PC-9 (cell line): ENCODE results near the gene NFS1.
A peak's percentile ranks its signal among the peaks of the same experiment; 100 is the strongest.

Experiments used
- CTCF ChIP-seq: fragments of 200-600 bp; sonication (generic); conservative IDR thresholded peaks from 2 replicates; pipeline ENCODE4 v1.6.1; 2017; ENCODE audit warnings: mixed run types, antibody characterized with exemption, mild to moderate bottlenecking, moderate library complexity
- EZH2 ChIP-seq: fragments of 200-600 bp; sonication (generic); IDR thresholded peaks from 2 replicates; pipeline ENCODE4 v1.8.0; 2017; ENCODE audit warnings: antibody characterized with exemption, low read depth

- TF ChIP-seq CTCF: peak; percentile 45; the same call in 1 of the 2 replicates
- no peak for TF ChIP-seq EZH2
Observed at GRCh38 chr20:35739294-35740163, 40.4 kb upstream of the NFS1 start.
